ENCODE measurements around the gene PROS1.
"Not testable (repeated sequence)": the region's sequence is repeated elsewhere in the genome, so short reads cannot be mapped to it uniquely, and the experiment has no call there.

PROS1 gene

GRCh38 chr3:93965106-93965505 lies 8.6 kb downstream of the PROS1 start:
- DNase-seq = not testable (repeated sequence)

- DNase-seq = no peak
Measured at GRCh38 chr3:93962798-93963197, 10.9 kb downstream of the PROS1 start.

- no peak for DNase-seq
Measured at GRCh38 chr3:93961489-93961888, 12.2 kb downstream of the PROS1 start.

GRCh38 chr3:93961026-93961425 lies 12.7 kb downstream of the PROS1 start:
- DNase-seq = no peak

GRCh38 chr3:93949958-93950357 lies 23.7 kb downstream of the PROS1 start:
- peak; percentile 44 for DNase-seq

GRCh38 chr3:93937485-93937884 lies 36.2 kb downstream of the PROS1 start:
- not testable (repeated sequence) for DNase-seq

- DNase-seq = no peak
Measured at GRCh38 chr3:93936549-93936948, 37.1 kb downstream of the PROS1 start.

- DNase-seq = no peak
Measured at GRCh38 chr3:93934366-93935046, 39.2 kb downstream of the PROS1 start.

GRCh38 chr3:93931597-93932229 lies 42.0 kb downstream of the PROS1 start:
- no peak for DNase-seq

GRCh38 chr3:93930041-93930440 lies 43.7 kb downstream of the PROS1 start:
- no peak for DNase-seq

GRCh38 chr3:93926789-93927188 lies 46.9 kb downstream of the PROS1 start:
- DNase-seq = no peak

- DNase-seq = no peak
Measured at GRCh38 chr3:93924491-93924890, 49.2 kb downstream of the PROS1 start.

GRCh38 chr3:93923006-93923405 lies 50.7 kb downstream of the PROS1 start:
- no peak for DNase-seq

GRCh38 chr3:93917546-93918029 lies 56.1 kb downstream of the PROS1 start:
- DNase-seq = not testable (repeated sequence)

GRCh38 chr3:93913623-93914022 lies 60.1 kb downstream of the PROS1 start:
- not testable (repeated sequence) for DNase-seq

- no peak for DNase-seq
Measured at GRCh38 chr3:93911206-93911605, 62.5 kb downstream of the PROS1 start.

GRCh38 chr3:93910097-93910496 lies 63.6 kb downstream of the PROS1 start:
- DNase-seq = no peak

GRCh38 chr3:93907132-93907531 lies 66.6 kb downstream of the PROS1 start:
- no peak for DNase-seq

GRCh38 chr3:93906245-93906644 lies 67.5 kb downstream of the PROS1 start:
- no peak for DNase-seq

GRCh38 chr3:93904568-93904967 lies 69.1 kb downstream of the PROS1 start:
- no peak for DNase-seq

- DNase-seq = not testable (repeated sequence)
Measured at GRCh38 chr3:93878250-93879017, 95.3 kb downstream of the PROS1 start.

- not testable (repeated sequence) for DNase-seq
Measured at GRCh38 chr3:93877427-93877826, 96.3 kb downstream of the PROS1 start.

GRCh38 chr3:93873412-93873811 lies 100.3 kb downstream of the PROS1 start:
- DNase-seq = not testable (repeated sequence)

GRCh38 chr3:93867425-93867824 lies 106.3 kb downstream of the PROS1 start:
- DNase-seq = no peak
